ENCODE data around the gene RABGAP1L.

Gene RABGAP1L

DNA sequence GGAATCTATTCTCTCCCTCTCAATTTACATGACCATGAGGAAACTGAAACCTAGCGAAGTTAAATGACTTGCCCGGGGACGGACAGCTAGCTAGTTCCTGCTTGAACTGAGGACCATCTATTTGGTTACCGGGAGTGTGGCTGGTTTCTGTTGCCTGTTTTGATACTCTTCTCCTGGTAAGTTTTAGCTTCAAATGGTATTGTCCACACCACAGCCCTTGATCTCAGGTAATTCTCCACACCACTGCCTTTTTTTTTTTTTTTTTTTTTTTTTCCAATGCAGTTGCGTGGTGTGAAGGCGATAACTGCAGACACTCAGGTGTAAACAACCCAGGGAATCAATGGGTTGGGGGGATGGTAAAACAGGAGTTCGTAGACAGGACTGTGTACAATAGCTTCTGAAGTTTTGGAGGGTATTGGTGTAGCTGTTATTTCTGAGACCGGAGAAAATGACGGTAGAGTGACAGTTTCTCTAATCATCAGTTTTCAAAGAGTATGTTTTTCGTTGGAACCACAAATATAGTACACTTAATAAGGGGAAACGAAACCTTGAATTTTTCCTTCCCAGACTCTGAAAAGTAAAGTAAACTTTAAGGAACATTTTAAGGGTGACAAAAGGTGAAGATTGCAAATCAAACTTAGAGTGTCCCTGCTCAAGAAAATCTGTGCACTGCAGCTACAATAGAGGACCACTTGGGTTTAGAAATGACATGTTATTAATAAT lies 715.2 kb downstream of the RABGAP1L start:
- DNase-seq (ENCODE audit: low read depth in 2 of 2) = no peak
- TF ChIP-seq, protein P1, sequence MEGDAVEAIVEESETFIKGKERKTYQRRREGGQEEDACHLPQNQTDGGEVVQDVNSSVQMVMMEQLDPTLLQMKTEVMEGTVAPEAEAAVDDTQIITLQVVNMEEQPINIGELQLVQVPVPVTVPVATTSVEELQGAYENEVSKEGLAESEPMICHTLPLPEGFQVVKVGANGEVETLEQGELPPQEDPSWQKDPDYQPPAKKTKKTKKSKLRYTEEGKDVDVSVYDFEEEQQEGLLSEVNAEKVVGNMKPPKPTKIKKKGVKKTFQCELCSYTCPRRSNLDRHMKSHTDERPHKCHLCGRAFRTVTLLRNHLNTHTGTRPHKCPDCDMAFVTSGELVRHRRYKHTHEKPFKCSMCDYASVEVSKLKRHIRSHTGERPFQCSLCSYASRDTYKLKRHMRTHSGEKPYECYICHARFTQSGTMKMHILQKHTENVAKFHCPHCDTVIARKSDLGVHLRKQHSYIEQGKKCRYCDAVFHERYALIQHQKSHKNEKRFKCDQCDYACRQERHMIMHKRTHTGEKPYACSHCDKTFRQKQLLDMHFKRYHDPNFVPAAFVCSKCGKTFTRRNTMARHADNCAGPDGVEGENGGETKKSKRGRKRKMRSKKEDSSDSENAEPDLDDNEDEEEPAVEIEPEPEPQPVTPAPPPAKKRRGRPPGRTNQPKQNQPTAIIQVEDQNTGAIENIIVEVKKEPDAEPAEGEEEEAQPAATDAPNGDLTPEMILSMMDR (IDR thresholded peaks at IDR 0.05; ENCODE audit: low read depth, low read length) = no peak
- H3K4me3 ChIP-seq (replicated peaks in 1 of 2; ENCODE audit: low read depth in 2 of 2, low read length in 2 of 2) = no peak overlapping the region

DNA sequence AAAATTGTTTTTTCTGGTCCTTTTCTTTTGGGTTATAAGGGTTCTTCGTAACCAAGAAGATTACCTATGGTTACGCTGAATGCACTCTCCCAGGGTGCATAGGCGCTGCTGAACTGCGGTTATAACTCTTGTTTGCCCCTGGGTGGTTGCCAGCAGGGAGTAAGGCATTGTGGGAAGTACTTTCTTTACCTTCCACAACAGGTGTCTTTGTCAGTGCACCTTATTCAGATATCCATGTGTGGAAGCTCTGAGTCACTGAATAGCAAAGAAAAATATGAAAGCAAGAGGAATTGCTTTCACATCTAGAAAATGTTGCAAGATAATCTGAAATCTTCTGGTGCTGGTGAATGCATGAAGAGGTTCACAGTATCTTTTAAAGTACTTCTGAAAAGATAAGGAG lies 716.0 kb downstream of the RABGAP1L start:
- H3K4me3 ChIP-seq (replicated peaks in 1 of 2; ENCODE audit: low read depth in 2 of 2, low read length in 2 of 2) = no peak overlapping the region
- DNase-seq (ENCODE audit: low read depth in 2 of 2) = no peak
- TF ChIP-seq, protein P1 (IDR thresholded peaks at IDR 0.05; ENCODE audit: low read depth, low read length) = no peak

DNA sequence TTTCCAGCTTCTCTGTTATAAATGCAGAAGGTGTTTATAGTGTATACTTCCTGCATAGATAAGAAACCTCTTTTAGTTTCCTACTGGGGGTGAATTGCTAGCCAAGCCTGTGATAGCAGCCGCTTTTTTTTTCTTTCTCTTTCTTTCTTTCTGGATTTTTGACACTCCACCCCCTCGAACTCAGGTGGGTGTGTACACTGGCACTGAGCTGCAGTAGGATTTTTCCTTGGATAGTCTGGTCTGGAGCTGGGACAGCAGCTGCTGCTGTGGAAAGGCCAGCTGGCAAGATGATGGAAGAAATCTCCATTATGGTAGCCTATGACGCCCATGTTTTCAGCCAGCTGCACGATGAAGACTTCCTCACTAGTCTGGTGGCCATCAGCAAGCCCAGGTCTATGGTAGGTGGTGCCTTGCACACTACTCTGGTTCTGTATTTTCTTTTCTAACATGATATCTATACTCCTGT lies 717.9 kb downstream of the RABGAP1L start:
- TF ChIP-seq, protein P1 (IDR thresholded peaks at IDR 0.05; ENCODE audit: low read depth, low read length) = no peak
- no peak overlapping the region for H3K4me3 ChIP-seq (replicated peaks in 1 of 2; ENCODE audit: low read depth in 2 of 2, low read length in 2 of 2)
- no peak for DNase-seq (ENCODE audit: low read depth in 2 of 2)

DNA sequence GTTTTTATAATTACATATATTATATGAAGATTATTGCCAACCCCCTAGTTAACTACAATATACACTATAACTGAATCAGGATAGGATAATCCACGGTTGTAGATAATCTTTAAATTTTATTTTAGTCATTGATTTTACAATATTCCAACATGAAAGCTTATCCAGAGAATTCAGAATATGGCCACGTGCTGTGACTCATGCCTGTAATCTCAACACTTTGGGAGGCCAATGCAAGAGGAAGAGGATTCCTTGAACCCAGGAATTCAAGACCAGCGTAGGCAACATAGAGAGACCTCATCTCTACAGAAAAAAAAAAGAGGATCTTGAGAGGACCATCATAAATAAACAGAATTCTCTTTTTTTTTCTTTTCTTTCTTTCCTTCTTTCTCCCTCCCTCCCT lies 720.9 kb downstream of the RABGAP1L start:
- DNase-seq (ENCODE audit: low read depth in 2 of 2) = no peak
- TF ChIP-seq, protein P1 (IDR thresholded peaks at IDR 0.05; ENCODE audit: low read depth, low read length) = no peak
- no peak overlapping the region for H3K4me3 ChIP-seq (replicated peaks in 1 of 2; ENCODE audit: low read depth in 2 of 2, low read length in 2 of 2)

DNA sequence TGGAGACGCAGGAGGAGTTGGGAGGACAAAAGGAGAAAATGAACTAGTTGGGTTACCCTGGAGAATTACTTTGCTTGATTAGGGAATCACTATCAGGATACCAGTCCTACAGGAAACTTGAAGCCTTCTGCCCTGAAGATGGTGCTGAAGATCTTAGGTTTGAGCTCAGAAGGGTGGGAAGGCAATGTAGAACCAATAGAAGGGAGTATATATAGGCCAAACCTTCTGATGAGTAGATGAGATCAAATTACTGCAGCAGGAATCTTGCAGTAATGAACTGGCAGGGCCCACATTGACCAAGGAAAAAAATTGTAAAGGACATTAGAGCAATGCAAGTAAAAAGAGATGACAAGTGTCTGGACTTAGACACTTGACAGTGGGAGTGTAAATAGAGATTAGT lies 724.1 kb downstream of the RABGAP1L start:
- DNase-seq (ENCODE audit: low read depth in 2 of 2) = peak; percentile 30 to 34

DNA sequence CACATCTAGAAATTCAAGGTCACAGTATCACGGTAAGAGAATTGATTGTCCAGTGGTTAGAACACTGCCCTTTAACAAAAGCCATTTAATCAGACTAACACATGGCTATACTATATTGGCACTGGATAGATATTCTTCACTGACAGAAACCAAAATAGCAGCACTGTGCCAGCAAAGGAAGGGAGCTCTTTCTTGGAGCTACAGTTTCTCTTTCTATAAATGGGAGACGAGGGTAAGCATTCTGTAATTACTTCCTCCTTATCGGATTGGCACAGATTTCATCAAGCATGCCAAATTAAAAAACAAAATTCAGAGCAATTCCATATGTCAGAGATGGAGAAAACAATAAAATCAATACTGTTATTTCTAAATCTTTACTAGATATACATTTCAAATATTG lies 724.7 kb downstream of the RABGAP1L start:
- no peak for DNase-seq (ENCODE audit: low read depth in 2 of 2)
- no peak overlapping the region for H3K4me3 ChIP-seq (replicated peaks in 1 of 2; ENCODE audit: low read depth in 2 of 2, low read length in 2 of 2)
- TF ChIP-seq, protein P1 (IDR thresholded peaks at IDR 0.05; ENCODE audit: low read depth, low read length) = no peak

More for the DNA sequence above, 724.1 kb downstream of the RABGAP1L start:
- TF ChIP-seq, protein P1 (IDR thresholded peaks at IDR 0.05; ENCODE audit: low read depth, low read length) = no peak
- H3K4me3 ChIP-seq (replicated peaks in 1 of 2; ENCODE audit: low read depth in 2 of 2, low read length in 2 of 2) = no peak overlapping the region

DNA sequence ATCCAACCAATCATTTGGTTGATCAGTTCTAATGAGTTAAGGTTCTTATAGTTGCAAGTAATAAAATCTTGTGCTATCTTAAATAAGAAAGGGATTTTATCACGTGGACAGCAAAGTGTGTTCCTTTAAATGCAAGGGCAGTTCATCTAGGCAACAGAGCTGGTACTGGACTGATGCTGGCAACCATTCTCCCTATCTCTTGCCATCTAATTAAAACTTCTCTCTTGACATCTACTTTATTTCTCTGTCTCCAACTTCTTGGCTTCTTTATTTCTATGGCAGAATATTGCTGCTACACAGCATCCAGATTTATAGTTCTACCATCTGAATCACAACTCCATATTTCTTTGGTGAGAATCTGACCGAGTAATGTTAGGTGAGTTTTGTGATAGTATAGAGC lies 725.2 kb downstream of the RABGAP1L start:
- TF ChIP-seq, protein P1 (IDR thresholded peaks at IDR 0.05; ENCODE audit: low read depth, low read length) = no peak
- H3K4me3 ChIP-seq (replicated peaks in 1 of 2; ENCODE audit: low read depth in 2 of 2, low read length in 2 of 2) = no peak overlapping the region
- no peak for DNase-seq (ENCODE audit: low read depth in 2 of 2)
